Stimulated activated CD4-positive, alpha-beta T cell treated with anti-CD3 and anti-CD28 coated beads, TNF-alpha, amount 100 ng/mL, for 4 hours (primary cell): ENCODE data around the gene WWOX.
"Not testable (repeated sequence)": the region's sequence is repeated elsewhere in the genome, so short reads cannot be mapped to it uniquely, and the experiment has no call there.

Source experiments
- DNase-seq, 3 experiments: peaks; one replicate each; pipeline ENCODE4 v3.0.0-alpha.2; 2020; ENCODE audit warnings: low read depth in 3 of 3

WWOX gene

DNA sequence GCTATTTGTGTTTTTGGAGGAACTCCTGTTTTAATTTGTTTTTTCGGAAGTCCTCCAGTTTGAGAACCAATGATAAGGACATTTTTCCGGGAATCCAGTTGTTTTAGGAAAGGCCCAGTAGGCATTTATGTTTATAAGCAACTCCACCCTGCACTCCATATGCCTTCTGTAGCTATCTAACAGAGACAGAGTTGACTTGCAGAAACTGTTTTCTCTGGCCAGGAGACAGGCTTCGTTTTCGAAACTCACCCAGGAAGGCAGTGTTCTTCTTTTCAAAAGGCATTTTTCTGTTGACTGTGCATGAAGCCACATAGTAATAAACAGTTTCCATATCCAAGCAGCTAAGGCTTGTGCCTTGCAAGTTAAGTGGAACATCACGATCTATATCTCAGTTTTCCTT is 587.1 kb downstream of the WWOX start:
- no peak for DNase-seq

DNA sequence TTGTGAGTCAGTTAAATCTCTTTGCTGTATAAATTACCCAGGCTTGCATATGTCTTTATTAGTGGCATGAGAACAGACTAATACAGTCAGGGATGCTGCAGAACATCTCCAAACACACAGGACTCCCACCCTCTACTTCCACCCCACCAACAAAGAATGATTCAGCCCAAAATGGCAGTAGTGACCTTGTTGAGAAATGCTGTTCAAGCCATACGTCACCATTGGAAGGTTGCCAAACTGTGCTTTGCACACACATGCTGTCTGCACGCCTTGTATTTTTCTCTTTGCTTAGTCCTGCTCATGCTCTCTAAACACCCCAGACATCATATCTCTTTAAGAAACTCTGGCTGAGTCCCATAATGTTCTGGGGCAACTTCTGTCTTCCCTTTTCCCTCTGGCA is 589.6 kb downstream of the WWOX start:
- DNase-seq = no peak

DNA sequence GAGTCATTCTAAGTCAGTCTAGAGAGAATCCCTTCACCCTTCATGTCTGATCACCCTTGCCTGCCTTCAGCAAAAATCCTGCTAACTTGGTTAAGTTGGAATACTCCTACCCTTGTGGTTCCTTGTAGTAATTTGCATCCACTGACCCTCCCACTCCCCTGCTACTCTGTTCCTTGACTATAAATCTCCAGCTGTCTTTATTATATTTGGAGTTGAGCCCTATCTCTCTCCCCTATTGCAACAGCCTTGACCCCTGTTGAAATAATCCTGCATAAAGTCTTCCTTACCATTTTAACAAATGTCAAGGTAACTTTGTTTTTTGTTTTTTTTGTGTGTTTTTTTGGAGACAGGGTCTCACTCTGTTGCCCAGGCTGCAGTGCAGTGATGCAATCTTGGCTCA is 590.1 kb downstream of the WWOX start:
- DNase-seq = no peak

DNA sequence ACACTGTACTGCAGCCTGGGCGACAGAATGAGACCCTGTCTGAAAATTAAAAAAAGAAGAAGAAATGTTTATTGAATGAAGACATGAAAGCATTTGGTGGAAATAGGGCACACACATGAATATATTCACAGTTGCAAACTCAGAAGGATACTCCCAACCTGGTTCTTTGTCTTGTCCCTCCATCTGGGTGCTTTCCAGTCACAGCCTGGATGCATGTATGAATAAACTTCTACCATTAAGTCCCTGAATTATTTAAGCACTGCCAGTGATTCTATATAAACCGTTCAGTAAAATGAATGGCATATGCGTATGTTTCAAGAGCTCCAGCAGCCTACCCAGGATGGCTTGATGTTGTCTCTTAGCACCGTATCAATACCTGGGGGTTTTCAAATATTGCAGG is 591.1 kb downstream of the WWOX start:
- DNase-seq = no peak

DNA sequence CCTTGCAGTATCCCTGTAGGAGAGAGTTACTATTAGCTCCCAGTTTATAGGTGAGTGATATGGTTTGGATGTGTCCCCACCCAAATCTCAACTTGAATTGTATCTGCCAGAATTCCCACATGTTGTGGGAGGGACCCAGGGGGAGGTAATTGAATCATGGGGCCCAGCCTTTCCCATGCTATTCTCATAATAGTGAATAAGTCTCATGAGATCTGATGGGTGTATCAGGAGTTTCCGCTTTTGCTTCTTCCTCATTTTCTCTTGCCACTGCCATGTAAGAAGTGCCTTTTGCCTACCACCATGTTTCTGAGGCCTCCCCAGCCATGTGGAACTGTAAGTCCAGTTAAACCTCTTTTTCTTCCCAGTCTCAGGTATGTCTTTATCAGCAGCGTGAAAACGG is 592.3 kb downstream of the WWOX start:
- not testable (repeated sequence) for DNase-seq

DNA sequence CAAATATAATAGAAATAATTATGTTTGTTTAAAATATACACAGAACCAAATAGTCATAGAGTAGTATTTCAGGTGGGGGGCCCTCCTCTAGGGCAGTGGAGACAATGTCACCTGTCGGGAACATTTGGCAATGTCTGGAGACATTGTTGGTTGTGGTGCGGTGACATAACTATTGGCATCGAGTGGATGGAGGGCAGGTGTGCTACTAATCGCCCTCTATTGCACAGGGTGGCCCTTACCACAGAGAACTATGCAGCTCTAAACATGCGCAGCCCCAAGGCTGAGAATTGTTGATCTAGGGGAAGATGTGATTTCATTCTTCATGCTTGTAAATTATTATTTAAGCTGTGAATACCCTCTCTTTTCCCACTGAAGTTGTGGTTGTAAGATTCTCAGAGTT is 594.0 kb downstream of the WWOX start:
- DNase-seq = no peak

DNA sequence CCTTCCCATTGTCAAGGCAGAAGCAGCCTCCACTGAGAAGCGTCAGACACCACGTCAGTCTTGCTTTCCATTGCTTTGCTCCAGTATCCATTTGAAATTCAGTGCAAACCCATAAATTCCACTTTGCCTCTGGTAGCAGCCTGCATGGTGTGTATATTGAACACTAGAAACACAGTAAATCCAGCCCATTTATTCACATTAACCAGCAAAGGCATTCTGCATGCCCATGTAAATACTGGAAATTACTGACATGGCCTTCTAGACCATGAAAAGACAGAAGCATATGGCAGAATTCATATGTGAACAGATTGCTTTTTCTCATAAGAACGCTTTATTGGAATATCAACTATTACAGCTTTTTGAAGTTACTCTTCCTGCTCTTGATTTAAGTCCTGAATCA is 595.0 kb downstream of the WWOX start:
- DNase-seq = no peak

DNA sequence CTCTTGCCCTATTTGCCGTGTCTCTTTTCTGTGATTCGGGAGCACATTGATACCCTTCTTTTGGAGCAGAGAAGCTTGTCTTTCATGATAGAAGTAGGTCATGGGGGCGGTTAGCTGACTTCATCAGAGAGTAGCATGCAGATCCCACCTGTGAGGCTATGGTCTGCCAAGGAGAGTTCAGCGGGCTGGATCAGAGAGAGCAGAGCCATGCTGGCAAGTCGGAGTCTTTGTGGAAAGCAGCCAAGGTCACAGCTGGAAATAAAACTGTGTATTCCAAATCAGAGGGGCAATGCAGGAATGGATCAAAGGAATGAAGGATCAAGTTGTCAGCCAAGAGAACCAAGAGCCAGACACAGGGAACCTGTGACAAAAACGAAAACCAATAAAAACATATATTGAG is 595.9 kb downstream of the WWOX start:
- no peak for DNase-seq

DNA sequence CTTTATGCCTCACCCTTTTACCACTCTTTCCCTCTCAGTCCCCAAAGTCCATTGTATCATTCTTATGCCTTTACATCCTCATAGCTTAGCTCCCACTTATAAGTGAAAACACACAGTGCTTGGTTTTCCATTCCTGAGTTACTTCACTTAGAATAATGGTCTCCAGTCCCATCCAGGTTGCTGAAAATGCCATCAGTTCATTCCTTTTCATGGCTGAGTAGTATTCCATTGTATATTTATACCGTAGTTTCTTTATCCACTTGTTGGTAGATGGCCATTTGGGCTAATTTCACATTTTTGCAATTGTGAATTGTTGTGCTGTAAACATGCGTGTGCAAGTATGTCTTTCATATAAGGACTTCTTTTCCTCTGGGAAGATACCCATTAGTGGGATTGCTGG is 597.3 kb downstream of the WWOX start:
- no peak for DNase-seq

DNA sequence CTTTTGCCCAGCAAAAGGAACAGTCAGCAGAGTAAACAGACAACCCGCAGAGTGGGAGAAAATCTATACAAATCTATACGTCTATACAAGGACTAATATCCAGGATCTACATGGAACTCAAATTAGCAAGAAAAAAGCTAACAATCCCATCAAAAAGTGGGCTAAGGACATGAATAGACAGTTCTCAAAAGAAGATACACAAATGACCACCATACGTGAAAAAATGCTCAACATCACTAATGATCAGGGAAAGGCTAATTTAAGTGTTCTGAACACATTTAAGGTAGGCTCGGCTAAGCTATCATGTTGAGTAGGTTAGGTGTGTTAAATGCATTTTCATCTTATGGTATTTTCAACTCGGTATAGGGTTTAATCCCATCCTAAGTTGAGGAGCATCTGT is 598.0 kb downstream of the WWOX start:
- DNase-seq = no peak

DNA sequence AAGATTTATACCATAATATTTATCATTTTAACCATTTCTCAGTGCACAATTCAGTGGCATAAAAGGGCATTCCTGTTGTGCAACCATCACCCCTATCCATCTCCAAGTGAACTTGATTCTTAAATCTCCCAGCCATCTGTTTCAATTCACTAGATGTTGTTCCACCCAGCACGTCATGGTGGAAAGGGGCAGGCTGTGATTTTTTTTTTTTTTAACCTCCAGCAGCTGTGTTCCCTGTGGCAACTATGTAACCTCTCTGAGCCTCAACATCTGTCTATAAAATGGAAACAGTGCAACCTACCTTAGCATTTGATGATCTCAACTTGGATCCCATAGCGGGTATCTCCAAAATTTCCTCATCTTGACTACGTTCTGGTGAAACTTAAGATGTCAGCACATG is 604.5 kb downstream of the WWOX start:
- no peak for DNase-seq

DNA sequence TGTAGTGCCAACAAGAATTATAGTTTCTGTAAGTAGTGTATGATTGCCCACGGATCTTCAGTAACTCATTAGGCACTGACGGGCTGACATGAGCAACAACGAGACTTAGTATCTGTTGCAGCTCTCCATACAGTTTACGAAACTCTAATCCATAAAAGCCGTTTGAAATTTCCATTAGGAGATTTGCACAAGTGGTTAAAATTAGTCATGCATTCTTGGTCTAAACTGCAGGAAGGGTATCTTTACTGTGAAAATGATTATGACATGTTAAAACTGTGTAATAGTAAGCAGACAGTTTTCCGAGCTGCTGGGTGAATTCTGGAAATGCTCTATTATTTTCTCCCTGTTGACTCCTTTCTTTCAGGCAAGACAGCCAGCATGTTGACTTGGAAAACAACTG is 605.0 kb downstream of the WWOX start:
- no peak for DNase-seq

DNA sequence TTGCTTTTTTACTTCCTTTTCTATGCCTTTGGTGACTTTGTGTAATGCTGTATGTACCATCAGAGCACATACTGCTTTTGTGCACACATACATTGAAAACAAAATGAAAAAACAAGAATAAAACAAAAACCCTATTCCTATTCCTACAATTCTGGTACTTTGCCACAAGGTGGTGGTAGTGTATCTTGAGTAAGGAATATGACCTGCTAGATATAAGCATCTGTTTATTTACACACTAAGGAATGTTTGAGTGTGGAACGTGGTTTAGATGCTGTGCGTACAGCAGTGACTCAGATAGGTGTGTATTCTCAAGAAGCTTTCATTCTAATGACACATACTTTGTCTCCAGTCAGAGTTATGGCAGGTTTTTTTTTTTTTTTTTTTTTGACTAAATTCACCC is 606.2 kb downstream of the WWOX start:
- no peak for DNase-seq

DNA sequence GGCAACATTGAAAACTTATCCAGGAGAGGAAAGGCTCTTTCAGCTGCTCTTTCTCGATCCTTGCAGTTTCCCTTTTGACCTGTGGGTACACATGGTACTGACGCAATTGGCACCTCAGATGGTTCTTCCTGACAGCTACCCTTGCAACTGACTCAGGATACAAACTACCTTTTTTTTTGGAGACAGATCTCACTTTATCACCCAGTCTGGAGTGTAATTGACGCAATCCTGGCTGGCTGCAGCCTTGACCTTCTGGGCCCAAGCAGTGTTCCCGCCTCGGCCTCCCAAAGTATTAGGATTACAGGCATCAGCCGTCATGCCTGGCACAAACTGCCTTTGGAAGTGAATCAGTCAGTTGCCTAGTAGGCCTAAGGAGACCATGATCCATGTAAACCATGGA is 607.2 kb downstream of the WWOX start:
- DNase-seq = no peak

DNA sequence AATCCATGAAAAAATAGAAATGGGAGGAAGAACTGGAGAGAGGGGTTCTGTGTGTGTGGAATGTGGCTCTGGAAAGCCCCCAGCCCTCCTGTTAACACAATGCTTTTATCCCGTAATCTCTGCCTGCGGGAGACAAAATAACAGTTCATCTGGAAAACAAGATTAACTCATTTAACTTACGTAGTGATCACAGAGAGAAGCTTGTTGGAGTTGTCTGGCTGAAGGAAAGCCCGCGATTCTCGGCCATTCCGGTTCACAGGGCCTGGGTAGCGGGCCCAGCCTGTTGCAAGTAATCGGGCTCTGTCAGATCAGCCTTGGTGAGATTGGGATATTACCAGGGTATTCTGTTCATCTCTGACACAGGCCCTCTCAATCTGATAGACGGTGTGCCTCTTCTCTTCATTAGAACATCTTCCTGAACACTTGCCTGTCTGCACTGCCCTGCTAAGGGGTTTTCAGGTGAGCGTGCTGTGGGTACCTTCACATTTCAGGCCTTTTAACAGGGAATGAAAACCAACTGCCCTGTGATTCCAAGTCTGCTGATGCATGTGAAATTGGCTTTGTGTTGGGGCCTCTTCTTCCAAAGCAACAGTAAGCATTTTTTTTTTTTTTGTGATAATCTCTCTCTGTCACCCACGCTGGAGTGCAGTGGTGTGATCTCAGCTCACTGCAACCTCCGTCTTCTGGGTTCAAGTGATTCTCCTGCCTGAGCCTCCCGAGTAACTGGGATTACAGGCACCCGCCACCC is 609.9 kb downstream of the WWOX start:
- no peak for DNase-seq

DNA sequence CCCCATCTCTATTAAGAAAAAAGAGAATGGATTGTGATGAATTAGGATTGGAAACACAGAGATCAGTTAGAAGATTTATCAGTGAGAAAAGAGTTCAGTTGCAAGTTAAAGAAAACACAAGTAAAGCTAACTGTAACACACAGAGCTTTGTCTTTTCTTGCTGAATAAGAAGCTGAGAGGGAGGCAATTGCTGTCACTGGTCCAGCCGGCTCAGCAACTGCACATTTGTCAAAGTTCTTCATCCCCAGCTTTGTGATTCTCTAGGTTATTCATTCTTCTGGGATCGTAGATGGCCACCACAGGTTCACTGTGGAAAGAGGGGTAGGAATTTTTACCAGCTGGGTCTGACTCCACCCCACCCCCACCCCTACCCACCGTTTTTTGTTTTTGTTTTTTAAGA is 615.7 kb downstream of the WWOX start:
- DNase-seq = no peak

DNA sequence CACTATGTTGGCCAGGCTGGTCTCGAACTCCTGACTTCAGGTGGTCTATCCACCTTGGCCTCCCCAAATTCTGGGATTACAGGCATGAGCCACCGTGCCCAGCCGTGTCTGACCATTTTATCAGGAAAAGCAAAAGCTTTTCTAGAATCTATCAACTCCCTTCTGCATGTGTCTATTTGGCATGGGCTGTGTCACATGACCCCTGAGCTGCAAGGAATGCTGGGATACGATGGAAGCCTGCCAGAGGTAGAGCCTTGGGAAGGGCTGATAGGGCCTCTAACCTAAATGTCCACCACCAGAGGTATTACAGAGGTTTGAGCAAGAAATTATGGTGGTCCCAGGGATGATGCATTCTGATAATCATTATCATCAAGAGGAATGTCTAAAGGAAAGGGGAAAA is 616.2 kb downstream of the WWOX start:
- no peak for DNase-seq

DNA sequence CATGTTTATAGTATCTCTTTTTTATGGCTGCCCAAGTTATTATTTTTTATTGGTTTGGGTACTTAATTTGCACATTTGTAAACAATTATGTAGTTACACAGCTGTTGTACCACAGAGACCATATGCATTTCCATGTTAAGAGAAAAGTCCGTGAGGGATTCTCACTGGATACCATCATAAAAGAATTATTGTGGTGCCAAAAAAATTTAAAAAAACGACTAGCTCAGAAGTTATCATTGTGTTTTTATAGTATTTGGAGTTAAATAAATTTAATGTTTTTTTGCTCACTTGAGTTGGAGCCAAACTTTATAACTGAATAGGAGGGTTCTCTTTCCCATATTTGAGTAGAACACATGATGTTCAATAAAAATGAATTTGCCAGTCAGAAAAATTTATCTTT is 618.7 kb downstream of the WWOX start:
- no peak for DNase-seq

DNA sequence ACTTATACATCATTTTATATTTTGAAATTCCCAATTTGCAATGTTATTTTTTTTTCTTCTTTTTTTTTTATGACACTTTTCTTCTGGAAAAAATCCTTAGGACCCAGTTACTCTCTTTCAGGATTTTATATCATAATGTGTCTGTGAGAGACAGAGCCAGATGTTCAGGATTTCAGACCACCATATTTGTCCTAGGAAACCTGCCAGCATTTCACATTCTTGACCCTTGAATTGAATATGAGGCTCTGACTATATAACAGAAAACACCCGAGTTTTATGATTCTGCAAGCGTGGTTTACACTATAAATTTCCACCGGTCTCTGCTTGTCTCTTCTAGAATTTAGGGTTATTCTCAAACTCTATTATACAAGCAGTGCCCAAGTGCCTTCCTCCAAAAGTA is 621.0 kb downstream of the WWOX start:
- no peak for DNase-seq

DNA sequence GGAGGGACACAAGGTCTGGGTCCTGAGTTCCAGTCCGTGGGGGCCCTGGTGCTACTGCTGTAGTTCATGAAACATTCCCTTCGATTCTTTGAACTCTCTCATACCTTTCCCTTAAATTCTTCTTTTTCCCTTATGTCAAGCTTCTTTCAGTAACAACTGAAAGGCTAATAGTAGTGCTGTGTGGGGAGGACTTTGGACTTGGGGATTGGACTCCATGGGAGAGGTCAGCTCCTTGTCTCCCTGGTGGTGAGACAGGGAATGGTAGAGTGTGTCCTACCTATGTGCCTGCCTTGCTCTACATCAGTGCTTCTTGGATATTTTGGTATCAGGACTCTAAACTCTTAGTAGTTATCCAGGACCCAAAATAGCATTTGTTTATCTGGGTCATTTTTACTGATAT is 628.1 kb downstream of the WWOX start:
- DNase-seq = no peak

DNA sequence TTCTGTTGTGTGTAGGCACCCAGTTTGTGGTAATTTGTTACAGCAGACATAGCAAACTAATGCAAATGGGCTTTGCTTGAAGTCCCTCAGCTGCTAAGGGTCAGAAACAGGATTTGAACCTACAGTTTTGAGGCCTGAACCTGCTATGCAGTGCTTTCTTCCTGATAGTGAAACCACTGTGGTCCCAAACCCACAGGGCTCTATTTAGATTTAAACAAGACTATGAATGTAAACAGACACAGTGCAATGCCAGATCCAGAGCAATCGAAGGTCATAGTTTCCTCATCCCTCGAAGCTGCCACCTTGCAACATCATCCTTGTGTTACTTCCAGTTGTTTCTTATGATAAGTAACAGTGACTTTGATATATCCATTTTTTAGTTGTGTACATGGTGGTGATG is 630.2 kb downstream of the WWOX start:
- DNase-seq = no peak

DNA sequence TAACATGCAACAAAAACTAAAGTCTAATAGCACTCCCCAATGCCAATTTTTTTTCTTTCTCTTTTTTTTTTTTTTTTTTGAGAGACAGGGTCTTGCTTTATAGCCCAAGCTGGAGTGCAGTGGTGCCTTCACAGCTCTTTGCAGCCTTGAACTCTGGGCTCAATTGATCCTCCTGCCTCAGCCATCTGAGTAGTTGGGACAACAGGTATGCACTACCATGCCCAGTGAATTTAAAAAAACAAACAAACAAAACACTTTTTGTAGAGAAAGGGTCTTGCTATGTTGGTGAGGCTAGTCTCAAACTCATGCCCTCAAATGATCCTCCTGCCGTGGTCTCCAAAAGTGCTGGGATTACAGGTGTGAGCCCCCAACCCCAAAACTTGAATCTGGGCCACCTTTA is 632.3 kb downstream of the WWOX start:
- DNase-seq = no peak

DNA sequence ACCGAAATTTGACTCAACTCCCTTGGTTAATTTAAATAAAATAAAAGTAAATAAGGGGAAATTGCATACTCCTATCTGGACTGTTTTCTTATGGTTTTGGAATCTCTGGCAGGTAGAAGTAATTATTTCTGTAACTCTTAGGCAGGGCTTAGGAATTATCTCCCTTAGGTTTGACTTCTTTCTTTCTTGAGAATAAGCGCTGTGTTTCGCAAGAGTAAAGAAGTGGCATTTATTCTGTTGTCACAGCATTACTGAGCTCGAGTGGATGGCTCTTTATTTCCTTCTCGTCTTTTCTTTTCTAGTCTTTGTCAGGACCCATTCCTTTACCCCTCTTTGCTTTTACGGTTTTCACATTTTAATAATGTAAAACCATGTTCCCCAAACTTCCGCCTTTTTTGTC is 633.2 kb downstream of the WWOX start:
- DNase-seq = no peak

DNA sequence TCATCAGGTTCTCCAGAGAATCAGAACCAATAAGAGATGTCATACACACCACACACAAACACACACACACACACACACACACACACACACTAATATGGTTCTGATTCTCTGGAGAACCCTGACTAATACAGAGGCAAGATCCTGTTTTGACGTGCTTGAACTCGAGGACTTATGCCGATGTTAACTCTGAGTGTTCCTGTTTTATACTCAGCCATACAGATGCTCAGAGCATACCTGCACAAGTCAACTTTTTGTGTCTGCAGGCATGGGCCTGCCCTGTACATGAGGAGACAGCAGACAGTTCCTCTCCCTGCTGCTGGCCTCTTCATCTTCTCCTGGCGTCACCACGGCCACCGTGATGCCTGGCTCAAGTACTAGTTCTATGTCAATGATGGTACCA is 635.9 kb downstream of the WWOX start:
- no peak for DNase-seq
